Keratinocyte (primary cell): ENCODE data around the gene DCUN1D4. TPM values are rescaled to one million over a fixed set of nuclear protein-coding genes. Genes with fewer than 3 reads are reported as not detected.

Experiments
- DNase-seq: peaks from one replicate; pipeline ENCODE4 v3.0.0-alpha.2; 2011; ENCODE audit warnings: low read depth, missing footprints, low spot score
- FAIRE-seq: peaks from 2 replicates; lab custom pipeline; 2011; peaks lifted over from hg19 to GRCh38; lab: Jason Lieb, UNC
- H2AFZ ChIP-seq: 2 replicates; pipeline ENCODE4 v1.6.0; 2012; ENCODE audit warnings: low read length, control low read depth, inconsistent platforms; ENCODE audit not compliant: control insufficient read depth
- H3K27ac ChIP-seq: 2 replicates; pipeline ENCODE4 v1.5.1; 2011; ENCODE audit warnings: low read length; ENCODE audit not compliant: control insufficient read depth, insufficient read depth
- H3K27me3 ChIP-seq: 3 replicates; pipeline ENCODE4 v1.6.0; 2011; ENCODE audit warnings: low read length; ENCODE audit not compliant: control insufficient read depth, insufficient read depth; ENCODE audit errors: extremely low read depth
- H3K36me3 ChIP-seq, 2 experiments: 2 replicates in 1 of 2; 3 replicates in 1 of 2; pipeline ENCODE4 v1.5.1; 2011; ENCODE audit warnings: low read length in 2 of 2, mild to moderate bottlenecking in 1 of 2; ENCODE audit not compliant: control insufficient read depth in 2 of 2, insufficient read depth in 2 of 2; ENCODE audit errors: extremely low read depth in 1 of 2
- H3K4me1 ChIP-seq: 3 replicates; pipeline ENCODE4 v1.5.1; 2011; ENCODE audit warnings: low read length; ENCODE audit not compliant: control insufficient read depth, insufficient read depth; ENCODE audit errors: extremely low read depth
- H3K4me2 ChIP-seq: 3 replicates; pipeline ENCODE4 v1.6.0; 2011; ENCODE audit warnings: low read depth, low read length; ENCODE audit not compliant: control insufficient read depth, insufficient read depth; ENCODE audit errors: extremely low read depth
- H3K4me3 ChIP-seq, 3 experiments: fragments of 200-600 bp in 1 of 3; sonication (generic) in 1 of 3; 2 replicates in 2 of 3; 3 replicates in 1 of 3; pipeline ENCODE4 v1.5.1; 2011 to 2016; ENCODE audit warnings: low read length in 3 of 3, mild to moderate bottlenecking in 3 of 3, control low read depth in 2 of 3, inconsistent platforms in 1 of 3, low read depth in 1 of 3, mixed read lengths in 1 of 3, mixed run types in 1 of 3, moderate library complexity in 1 of 3; ENCODE audit not compliant: control insufficient read depth in 2 of 3, insufficient read depth in 2 of 3; ENCODE audit errors: extremely low read depth in 1 of 3
- H3K79me2 ChIP-seq: 2 replicates; pipeline ENCODE4 v1.6.0; 2012; ENCODE audit warnings: low read length; ENCODE audit not compliant: control insufficient read depth, insufficient read depth
- H3K9ac ChIP-seq: 3 replicates; pipeline ENCODE4 v1.6.0; 2011; ENCODE audit warnings: low read length; ENCODE audit not compliant: control insufficient read depth, insufficient read depth; ENCODE audit errors: extremely low read depth
- H3K9me1 ChIP-seq: 3 replicates; pipeline ENCODE4 v1.6.0; 2011; ENCODE audit warnings: low read length; ENCODE audit not compliant: control insufficient read depth, insufficient read depth; ENCODE audit errors: extremely low read depth
- H3K9me3 ChIP-seq: 2 replicates; pipeline ENCODE4 v1.5.1; 2012; ENCODE audit warnings: low read depth, low read length; ENCODE audit not compliant: control insufficient read depth
- H4K20me1 ChIP-seq: 3 replicates; pipeline ENCODE4 v1.6.0; 2011; ENCODE audit warnings: low read length; ENCODE audit not compliant: control insufficient read depth, insufficient read depth; ENCODE audit errors: extremely low read depth
- CTCF ChIP-seq, 3 experiments: IDR thresholded peaks in 1 of 3; conservative IDR thresholded peaks in 1 of 3; optimal IDR thresholded peaks in 1 of 3; 2 replicates in 2 of 3; 3 replicates in 1 of 3; pipeline versions ENCODE3 to v1.5.1; 2011; ENCODE audit warnings: low read length in 3 of 3, mild to moderate bottlenecking in 3 of 3, moderate library complexity in 2 of 3, control low read depth in 1 of 3, inconsistent platforms in 1 of 3; ENCODE audit not compliant: insufficient read depth in 2 of 3; ENCODE audit errors: extremely low read depth in 1 of 3
- EZH2 ChIP-seq: IDR thresholded peaks from one replicate; pipeline ENCODE4 v1.6.1; 2012; ENCODE audit warnings: inconsistent platforms, mild to moderate bottlenecking, low read length, moderate library complexity
- dilution Hi-C: fragments of 300-500 bp; cut with MboI; formaldehyde crosslinking; loops from one replicate; pipeline ENCODE4 v1.7.0; 2020; ENCODE audit warnings: low sequenced_read_pairs; ENCODE audit not compliant: extremely low pct_ligation_motif_present
- polyA plus RNA-seq, 5 experiments: library from polyadenylated mRNA; depleted of rRNA in 3 of 5; stranded (reverse) in 3 of 5; stranded (forward) in 1 of 5; unstranded in 1 of 5; fragments of >200 nt; gene quantifications; 1 replicate in 1 of 5; 2 replicates in 3 of 5; 3 replicates in 1 of 5; pipeline versions ENCODE4 v1.2.1 to v1.2.3, GENCODE V29; 2011 to 2012; ENCODE audit warnings: missing spikeins in 2 of 5, low read depth in 1 of 5, low replicate concordance in 1 of 5

DCUN1D4 gene
- polyA plus RNA-seq, 1 donor (not counting 4 experiments of a cell fraction or from before 2014, with no cell fraction given): 59.9 TPM

GRCh38 chr4:51931461-51931860, 88.5 kb downstream of the DCUN1D4 start:
- FAIRE-seq (no peak), DNase-seq (no peak)
- Histone ChIP-seq H3K4me3 (no peak overlapping the region), H3K36me3 (no peaks in the 10 kb centered on the region), H3K4me1 (no peaks in the 10 kb centered on the region), H3K4me2 (no peak overlapping the region), H3K9me3 (no peaks in the 10 kb centered on the region), H3K27ac (no peak overlapping the region), H4K20me1 (no peaks in the 10 kb centered on the region), H3K79me2 (no peaks in the 10 kb centered on the region), H3K9ac (no peak overlapping the region), H2AFZ (no peak overlapping the region), H3K9me1 (no peaks in the 10 kb centered on the region), H3K27me3 (no peaks in the 10 kb centered on the region)
- dilution Hi-C loops: no loop called here
- TF ChIP-seq CTCF (optimal IDR thresholded peaks at IDR 0.05 in 1 of 3, IDR thresholded peaks at IDR 0.05 in 1 of 3, conservative IDR thresholded peaks at IDR 0.05 in 1 of 3; ENCODE audit: extremely low read depth in 1 of 3, insufficient read depth in 2 of 3, low read length in 3 of 3): no peak
- no peak for TF ChIP-seq EZH2

- Histone ChIP-seq H3K36me3 (no peaks in the 10 kb centered on the region), H3K9me3 (no peaks in the 10 kb centered on the region), H2AFZ (no peak overlapping the region), H3K79me2 (no peaks in the 10 kb centered on the region), H3K9ac (no peak overlapping the region), H3K9me1 (no peaks in the 10 kb centered on the region), H3K27ac (no peak overlapping the region), H3K27me3 (no peaks in the 10 kb centered on the region), H3K4me2 (no peak overlapping the region), H4K20me1 (no peaks in the 10 kb centered on the region), H3K4me1 (no peaks in the 10 kb centered on the region), H3K4me3 (no peak overlapping the region)
- FAIRE-seq (no peak), DNase-seq (no peak)
- dilution Hi-C loops: no loop called here
- no peak for TF ChIP-seq CTCF (optimal IDR thresholded peaks at IDR 0.05 in 1 of 3, IDR thresholded peaks at IDR 0.05 in 1 of 3, conservative IDR thresholded peaks at IDR 0.05 in 1 of 3; ENCODE audit: extremely low read depth in 1 of 3, insufficient read depth in 2 of 3, low read length in 3 of 3)
- TF ChIP-seq EZH2: no peak
Observed at GRCh38 chr4:51932261-51932660, 89.3 kb downstream of the DCUN1D4 start.
